Activated CD4-positive, alpha-beta memory T cell treated with anti-CD3 and anti-CD28 coated beads for 36 hours (primary cell): ENCODE results near the gene RHPN2. TPM values are rescaled to one million over a fixed set of nuclear protein-coding genes. Genes with fewer than 3 reads are reported as not detected.
"Not testable (repeated sequence)": the region's sequence is repeated elsewhere in the genome, so short reads cannot be mapped to it uniquely, and the experiment has no call there.

Source experiments
- CTCF ChIA-PET: fragments of 350-600 bp; sonication (Branson Sonifier 250); formaldehyde crosslinking; loops from one replicate; lab custom pipeline; 2021; ENCODE audit warnings: antibody characterized with exemption, inconsistent platforms; lab: Charles Lee
- POLR2A ChIA-PET: fragments of 350-600 bp; sonication (Branson Sonifier 250); formaldehyde crosslinking; loops from one replicate; lab custom pipeline; 2021; ENCODE audit warnings: antibody characterized with exemption; lab: Charles Lee
- DNase-seq: peaks from one replicate; pipeline ENCODE4 v3.0.0-alpha.2; 2020
- H3K27ac Mint-ChIP-seq: one replicate; pipeline ENCODE4 v1.8.0; 2021; ENCODE audit warnings: mixed read lengths
- H3K27me3 Mint-ChIP-seq: one replicate; pipeline ENCODE4 v1.8.0; 2021; ENCODE audit warnings: mixed read lengths
- H3K36me3 Mint-ChIP-seq: one replicate; pipeline ENCODE4 v1.8.0; 2021; ENCODE audit warnings: mixed read lengths
- H3K4me1 Mint-ChIP-seq: one replicate; pipeline ENCODE4 v1.8.0; 2021; ENCODE audit warnings: low read depth, mixed read lengths
- H3K4me3 Mint-ChIP-seq: one replicate; pipeline ENCODE4 v1.8.0; 2021; ENCODE audit warnings: mild to moderate bottlenecking, mixed read lengths
- H3K9me3 Mint-ChIP-seq: one replicate; pipeline ENCODE4 v1.8.0; 2021; ENCODE audit warnings: mixed read lengths
- intact Hi-C: fragments of 100-400 bp; cut with micrococcal nuclease; formaldehyde crosslinking; loops from one replicate; pipeline ENCODE4 v1.15.1; 2023
- total RNA-seq, 2 experiments: library from RNA; stranded (reverse); gene quantifications; one replicate each; pipeline ENCODE4 v1.2.3, GENCODE V29; 2021

RHPN2 gene
- total RNA-seq, 2 experiments from 2014 or later: 1.7 to 2.9 TPM

DNA sequence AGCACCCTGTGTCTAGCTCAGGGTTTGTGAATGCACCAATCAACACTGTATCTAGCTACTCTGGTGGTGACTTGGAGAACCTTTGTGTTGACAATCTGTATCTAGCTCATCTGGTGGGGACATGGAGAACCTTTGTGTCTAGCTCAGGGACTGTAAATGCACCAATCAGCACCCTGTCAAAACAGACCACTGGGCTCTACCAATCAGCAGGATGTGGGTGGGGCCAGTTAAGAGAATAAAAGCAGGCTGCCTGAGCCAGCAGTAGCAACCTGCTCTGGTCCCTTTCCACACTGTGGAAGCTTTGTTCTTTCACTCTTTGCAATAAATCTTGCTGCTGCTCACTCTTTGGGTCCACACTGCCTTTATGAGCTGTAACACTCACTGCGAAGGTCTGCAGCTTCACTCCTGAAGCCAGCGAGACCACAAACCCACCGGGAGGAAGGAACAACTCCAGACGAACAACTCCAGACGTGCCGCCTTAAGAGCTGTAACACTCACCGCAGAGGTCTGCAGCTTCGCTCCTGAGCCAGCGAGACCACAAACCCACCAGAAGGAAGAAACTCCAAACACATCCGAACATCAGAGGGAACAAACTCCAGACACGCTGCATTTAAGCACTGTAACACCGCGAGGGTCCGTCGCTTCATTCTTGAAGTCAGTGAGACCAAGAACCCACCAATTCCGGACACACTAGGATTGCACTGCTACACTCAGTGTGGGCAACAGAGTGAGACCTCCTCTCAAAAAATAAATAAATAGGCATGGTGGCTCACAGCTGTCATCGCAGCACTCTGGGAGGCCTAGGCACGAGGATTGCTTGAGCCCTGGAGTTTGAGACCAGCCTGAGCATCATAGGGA, 27.3 kb downstream of the RHPN2 start:
- H3K9me3 Mint-ChIP-seq, H3K36me3 Mint-ChIP-seq, H3K4me1 Mint-ChIP-seq, intact Hi-C loops, H3K27me3 Mint-ChIP-seq: not testable (repeated sequence)
- DNase-seq: peak; percentile 59
- CTCF ChIA-PET: interaction anchor here (0.6 to 1.3 kb wide), 2 partner anchors 14 to 221 kb away, joined by 3 to 4 read pairs; no protein-coding TSS in a partner anchor
- Mint-ChIP-seq H3K4me3 (peak overlapping the region; percentile 68), H3K27ac (peak overlapping the region; percentile 59)
- POLR2A ChIA-PET: interaction anchor here (0.6 kb wide), 1 partner anchor 531 kb away, joined by 3 read pairs; no protein-coding TSS in a partner anchor

DNA sequence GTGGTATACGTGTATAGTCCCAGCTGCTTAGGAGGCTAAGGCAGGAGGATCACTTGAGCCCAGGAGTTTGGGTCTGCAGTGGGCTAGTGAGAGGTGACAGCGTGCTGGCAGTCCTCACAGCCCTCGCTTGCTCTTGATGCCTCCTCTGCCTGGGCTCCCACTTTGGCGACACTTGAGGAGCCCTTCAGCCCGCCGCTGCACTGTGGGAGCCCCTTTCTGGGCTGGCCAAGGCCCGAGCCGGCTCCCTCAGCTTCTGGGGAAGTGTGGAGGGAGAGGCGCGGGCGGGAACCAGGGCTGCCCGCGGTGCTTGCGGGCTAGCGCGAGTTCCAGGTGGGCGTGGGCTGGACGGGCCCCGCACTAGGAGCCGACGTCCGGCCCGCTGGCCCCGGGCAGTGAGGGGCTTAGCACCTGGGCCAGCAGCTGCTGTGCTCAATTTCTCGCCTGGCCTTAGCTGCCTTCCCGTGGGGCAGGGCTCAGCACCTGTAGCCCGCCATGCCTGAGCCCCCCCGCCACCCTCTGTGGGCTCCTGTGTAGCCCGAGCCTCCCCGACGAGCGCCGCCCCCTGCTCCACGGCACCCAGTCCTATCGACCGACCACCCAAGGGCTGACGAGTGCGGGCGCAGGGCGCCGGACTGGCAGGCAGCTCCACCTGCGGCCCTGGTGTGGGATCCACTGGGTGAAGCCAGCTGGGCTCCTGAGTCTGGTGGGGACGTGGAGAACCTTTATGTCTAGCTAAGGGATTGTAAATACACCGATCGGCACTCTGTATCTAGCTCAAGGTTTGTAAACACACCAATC, 28.1 kb downstream of the RHPN2 start:
- H3K4me3 Mint-ChIP-seq, H3K4me1 Mint-ChIP-seq, DNase-seq, H3K36me3 Mint-ChIP-seq, H3K9me3 Mint-ChIP-seq, H3K27me3 Mint-ChIP-seq, intact Hi-C loops: not testable (repeated sequence)
- ChIA-PET CTCF (interaction anchor here (1.3 kb wide), 1 partner anchor 15 kb away, joined by 4 read pairs; no protein-coding TSS in a partner anchor), POLR2A (interaction anchor here (0.6 kb wide), 1 partner anchor 530 kb away, joined by 3 read pairs; no protein-coding TSS in a partner anchor)
- peak overlapping the region; percentile 59 for H3K27ac Mint-ChIP-seq

DNA sequence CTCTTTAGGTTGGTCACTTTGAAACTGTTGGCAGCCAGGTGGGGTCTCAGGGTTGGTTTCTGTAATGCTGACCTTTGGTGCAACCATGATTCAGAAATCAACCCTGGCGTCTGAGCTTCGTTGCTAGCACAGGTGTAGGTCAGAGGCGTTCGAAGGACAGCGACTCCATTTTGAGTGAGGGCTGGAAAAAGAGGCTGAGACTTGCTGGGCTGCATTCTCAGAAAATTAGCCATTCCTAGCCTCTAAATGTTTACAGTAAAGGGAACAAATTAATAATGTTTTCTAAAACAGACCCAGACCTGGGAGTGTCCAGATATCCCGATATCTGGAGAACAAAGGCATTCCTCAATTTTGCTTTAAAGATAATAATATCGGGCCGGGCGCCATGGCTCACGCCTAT, 29.2 kb downstream of the RHPN2 start:
- intact Hi-C loops: no loop called here

DNA sequence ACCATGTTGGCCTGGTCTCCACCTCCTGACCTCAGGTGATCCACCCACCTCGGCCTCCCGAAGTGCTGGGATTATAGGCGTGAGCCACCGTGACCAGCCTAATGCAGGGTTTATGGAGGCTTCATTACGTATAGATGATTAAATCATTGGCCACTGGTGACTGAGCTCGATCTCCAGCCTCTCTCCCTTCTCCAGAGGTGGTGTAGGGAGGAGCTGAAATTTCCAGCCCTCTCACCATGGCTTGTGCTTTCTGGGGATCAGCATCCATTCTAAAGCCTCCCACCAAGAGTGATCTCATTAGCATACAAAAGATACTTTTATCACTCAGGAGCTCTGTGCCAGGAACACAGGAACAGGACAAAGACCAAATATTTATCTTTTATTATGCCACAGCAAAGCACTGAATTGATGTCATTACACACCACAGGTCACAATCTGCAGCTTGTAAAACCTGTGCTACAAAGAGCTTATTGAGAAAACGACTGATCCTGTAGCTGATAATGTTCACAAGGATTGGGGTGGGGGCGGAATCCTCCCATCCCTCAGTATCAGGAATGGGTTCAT, 32.4 kb downstream of the RHPN2 start:
- no peak overlapping the region for H3K4me3 Mint-ChIP-seq
- H3K4me1 Mint-ChIP-seq: peaks cover 4% of the 10 kb centered on the region
- H3K27ac Mint-ChIP-seq: no peak overlapping the region
- ChIA-PET CTCF (no interaction called here), POLR2A (interaction anchor here (0.6 kb wide), 1 partner anchor 499 kb away, joined by 3 read pairs; no protein-coding TSS in a partner anchor)
- peaks cover 1% of the 10 kb centered on the region for H3K36me3 Mint-ChIP-seq
- no peaks in the 10 kb centered on the region for H3K27me3 Mint-ChIP-seq
- intact Hi-C loops: no loop called here
- no peak for DNase-seq
- peaks cover 7% of the 10 kb centered on the region for H3K9me3 Mint-ChIP-seq

More for the DNA sequence above, 29.2 kb downstream of the RHPN2 start:
- no peak overlapping the region for H3K4me3 Mint-ChIP-seq
- no peaks in the 10 kb centered on the region for H3K36me3 Mint-ChIP-seq
- H3K9me3 Mint-ChIP-seq: no peaks in the 10 kb centered on the region
- no peak overlapping the region for H3K27ac Mint-ChIP-seq
- no peak for DNase-seq
- no peaks in the 10 kb centered on the region for H3K27me3 Mint-ChIP-seq
- POLR2A ChIA-PET: no interaction called here
- H3K4me1 Mint-ChIP-seq: peaks cover 8% of the 10 kb centered on the region
- CTCF ChIA-PET: no interaction called here

DNA sequence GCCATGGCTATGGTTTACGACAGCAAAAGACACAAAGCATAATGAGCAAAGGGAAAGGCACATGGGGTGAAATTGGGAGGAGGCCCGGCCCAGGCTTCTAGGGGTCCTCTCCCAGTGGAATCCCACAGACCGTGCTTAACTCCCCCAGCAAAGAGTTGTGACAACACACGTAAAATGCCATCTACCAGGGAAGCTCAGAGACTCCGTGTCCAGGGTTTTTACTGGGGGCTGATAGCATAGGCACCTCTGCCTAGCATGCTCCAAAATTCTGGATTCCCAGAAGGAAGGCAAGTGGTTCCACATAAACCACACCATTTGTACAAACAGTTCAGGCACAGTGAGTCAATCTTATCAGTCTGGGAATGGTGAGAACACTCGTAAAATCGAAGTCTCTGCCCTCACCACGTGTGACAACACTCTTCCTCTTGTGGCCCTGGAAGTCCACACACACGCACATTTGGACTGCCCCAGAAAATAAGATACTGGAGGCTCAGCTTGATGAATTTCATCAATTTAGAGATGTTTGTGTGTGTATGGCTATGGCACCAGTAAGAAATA, 34.9 kb downstream of the RHPN2 start:
- H3K36me3 Mint-ChIP-seq: peaks cover 1% of the 10 kb centered on the region
- DNase-seq: no peak
- ChIA-PET POLR2A (no interaction called here), CTCF (no interaction called here)
- H3K4me1 Mint-ChIP-seq: no peaks in the 10 kb centered on the region
- peaks cover 3% of the 10 kb centered on the region for H3K27me3 Mint-ChIP-seq
- no peak overlapping the region for H3K27ac Mint-ChIP-seq
- no peak overlapping the region for H3K4me3 Mint-ChIP-seq
- H3K9me3 Mint-ChIP-seq: peaks cover 7% of the 10 kb centered on the region
- intact Hi-C loops: no loop called here

DNA sequence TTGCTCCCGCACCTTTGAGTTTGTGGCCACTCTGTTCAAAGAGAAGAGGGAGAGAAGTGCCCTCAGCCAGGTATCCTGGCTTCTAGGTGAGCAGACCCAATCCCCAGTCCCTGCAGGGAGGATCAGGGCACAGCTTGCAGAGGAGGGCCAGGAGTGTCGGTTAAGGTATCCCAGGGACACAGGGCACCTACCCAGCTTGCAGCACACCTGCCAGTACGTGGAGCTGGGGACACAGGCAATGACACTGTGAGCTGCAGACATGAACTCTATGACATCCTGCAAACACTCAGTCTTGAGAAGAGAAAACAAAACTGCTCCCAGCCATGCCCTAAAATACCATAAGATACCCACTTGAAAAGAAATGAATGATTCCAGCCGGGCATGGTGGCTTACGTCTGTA, 38.1 kb downstream of the RHPN2 start:
- H3K4me1 Mint-ChIP-seq, intact Hi-C loops, H3K36me3 Mint-ChIP-seq, H3K27ac Mint-ChIP-seq, DNase-seq, POLR2A ChIA-PET, CTCF ChIA-PET, H3K27me3 Mint-ChIP-seq, H3K4me3 Mint-ChIP-seq, H3K9me3 Mint-ChIP-seq: not testable (repeated sequence)

DNA sequence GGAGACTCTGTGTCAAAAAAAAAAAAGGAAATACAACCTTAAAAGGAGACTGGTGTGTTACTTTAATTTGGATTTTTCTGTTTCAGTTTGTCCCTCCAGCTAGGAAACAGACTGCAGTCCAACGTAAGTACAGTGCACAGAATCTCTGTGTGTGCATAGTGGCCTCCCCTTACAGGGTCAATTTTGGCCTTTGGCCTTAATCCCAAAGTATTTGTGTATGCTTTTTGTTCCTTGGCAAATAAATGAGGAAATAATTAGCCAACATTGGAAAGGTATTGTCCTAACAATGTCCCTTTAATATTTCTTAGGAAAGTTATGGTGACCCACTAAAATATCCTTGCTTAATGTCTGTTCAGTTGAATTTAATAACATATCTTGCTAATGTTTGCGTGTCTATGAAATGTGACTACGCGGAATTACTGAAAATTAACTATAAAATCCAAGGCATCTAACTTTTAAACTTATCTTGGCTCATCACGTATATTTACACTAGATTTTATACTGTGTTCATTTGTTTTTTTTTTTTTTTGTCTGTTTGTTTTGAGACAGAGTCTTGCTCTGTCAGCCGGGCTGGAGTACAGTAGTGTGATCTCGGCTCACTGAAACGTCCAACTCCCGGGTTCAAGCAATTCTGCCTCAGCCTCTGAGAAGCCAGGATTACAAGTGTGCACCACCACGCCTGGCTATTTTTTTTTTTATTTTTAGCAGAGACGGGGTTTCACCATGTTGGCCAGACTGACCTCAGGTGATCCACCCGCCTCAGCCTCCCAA, 39.0 kb downstream of the RHPN2 start:
- DNase-seq, H3K4me3 Mint-ChIP-seq, H3K9me3 Mint-ChIP-seq, H3K4me1 Mint-ChIP-seq, CTCF ChIA-PET, H3K27ac Mint-ChIP-seq, POLR2A ChIA-PET, intact Hi-C loops, H3K36me3 Mint-ChIP-seq, H3K27me3 Mint-ChIP-seq: not testable (repeated sequence)

DNA sequence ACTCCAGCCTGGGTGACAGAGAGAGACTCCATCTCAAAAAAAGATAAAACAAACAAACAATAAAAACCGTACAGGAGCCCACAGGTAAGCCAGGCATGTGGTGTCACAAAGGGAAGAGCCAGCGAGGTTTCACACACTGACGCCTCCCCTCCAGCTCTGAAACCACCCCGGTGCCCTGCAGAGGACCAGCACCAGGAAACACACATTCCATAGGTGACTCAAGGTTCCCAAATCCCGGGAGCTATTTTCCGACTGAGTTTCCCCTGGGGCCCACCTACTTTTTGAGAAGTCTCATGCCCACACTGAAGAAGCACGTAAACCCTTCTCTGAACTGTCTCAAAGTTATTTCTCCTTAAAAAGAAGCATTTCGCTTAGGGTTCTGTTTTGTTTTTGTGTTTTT, 40.3 kb downstream of the RHPN2 start:
- Mint-ChIP-seq H3K27ac (no peak overlapping the region), H3K9me3 (peaks cover 3% of the 10 kb centered on the region), H3K36me3 (peaks cover 1% of the 10 kb centered on the region), H3K4me1 (no peaks in the 10 kb centered on the region), H3K27me3 (peaks cover 3% of the 10 kb centered on the region), H3K4me3 (no peak overlapping the region)
- intact Hi-C loops: no loop called here
- CTCF ChIA-PET: no interaction called here
- POLR2A ChIA-PET: no interaction called here
- no peak for DNase-seq

DNA sequence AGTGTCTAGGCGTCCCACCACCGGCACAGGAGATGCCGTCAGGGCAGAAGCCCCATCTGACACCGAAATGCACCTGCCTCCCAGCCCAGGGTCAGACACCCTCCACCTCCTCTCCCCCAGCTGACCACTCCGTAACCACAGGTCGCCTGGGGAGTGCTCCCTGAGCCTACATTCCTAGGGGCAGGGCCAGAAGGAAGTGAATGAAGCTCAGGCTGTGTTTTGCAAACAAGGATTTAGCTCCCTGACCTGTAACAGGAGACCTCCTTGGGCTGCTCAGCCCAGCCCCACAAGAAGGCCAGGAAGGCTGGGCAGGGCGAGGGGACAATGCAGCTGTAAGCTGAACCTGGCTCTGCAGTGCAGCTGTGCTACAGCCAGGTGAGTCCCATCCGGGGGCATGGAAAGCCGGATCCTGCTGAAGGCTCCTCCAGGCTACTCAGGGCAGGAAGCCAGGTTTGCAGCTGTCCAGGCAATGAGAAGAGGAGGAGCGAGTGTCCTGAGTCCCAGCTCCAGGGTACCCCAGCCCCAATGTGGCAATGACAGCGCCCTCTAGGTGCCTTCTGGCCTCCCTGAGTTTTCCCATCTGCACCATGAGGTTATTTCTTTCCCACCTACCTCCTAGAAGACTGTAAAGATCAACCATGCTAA, 42.1 kb downstream of the RHPN2 start:
- Mint-ChIP-seq H3K9me3 (no peaks in the 10 kb centered on the region), H3K36me3 (no peaks in the 10 kb centered on the region), H3K27ac (no peak overlapping the region), H3K4me3 (no peak overlapping the region), H3K27me3 (peaks cover 3% of the 10 kb centered on the region), H3K4me1 (no peaks in the 10 kb centered on the region)
- no peak for DNase-seq
- POLR2A ChIA-PET: no interaction called here
- CTCF ChIA-PET: no interaction called here
- intact Hi-C loops: no loop called here

DNA sequence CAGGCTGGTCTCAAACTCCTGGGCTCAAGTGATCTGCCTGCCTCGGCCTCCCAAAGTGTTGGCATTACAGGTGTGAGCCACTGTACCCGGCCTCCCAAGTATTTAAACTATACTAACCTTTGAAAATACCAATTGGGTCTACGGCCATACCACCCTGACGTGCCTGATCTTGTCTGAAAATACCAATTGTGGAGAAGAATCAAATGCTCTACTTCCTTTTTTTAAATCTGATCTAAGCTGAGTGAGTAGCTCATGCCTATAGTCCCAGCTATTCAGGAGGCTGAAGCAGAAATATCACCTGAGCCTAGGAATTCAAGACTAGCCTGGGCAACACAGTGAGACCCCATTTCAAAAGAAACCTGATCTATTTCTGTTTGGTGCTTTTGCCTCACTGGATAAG, 53.8 kb downstream of the RHPN2 start:
- H3K27ac Mint-ChIP-seq, H3K9me3 Mint-ChIP-seq, POLR2A ChIA-PET, intact Hi-C loops, CTCF ChIA-PET, H3K4me3 Mint-ChIP-seq, H3K36me3 Mint-ChIP-seq, H3K27me3 Mint-ChIP-seq, DNase-seq, H3K4me1 Mint-ChIP-seq: not testable (repeated sequence)

DNA sequence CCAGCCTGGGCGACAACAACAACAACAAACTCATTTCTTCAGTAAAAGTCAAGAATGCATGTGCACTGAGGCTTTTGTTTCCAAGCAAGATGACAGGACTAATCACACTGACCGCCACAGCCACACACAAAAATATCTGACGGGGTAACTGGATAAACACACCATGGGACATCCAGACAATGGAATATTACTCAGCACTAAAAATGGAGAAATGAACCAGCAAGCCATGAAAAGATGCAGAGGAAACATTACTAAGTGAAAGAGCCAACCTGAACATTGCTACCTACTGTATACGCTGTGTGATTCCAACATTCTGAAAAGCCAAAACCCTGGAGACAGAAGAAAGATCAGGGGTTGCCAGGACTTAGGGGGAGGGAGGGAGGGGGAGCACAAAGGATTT, 56.0 kb downstream of the RHPN2 start:
- Mint-ChIP-seq H3K4me3 (no peak overlapping the region), H3K36me3 (no peaks in the 10 kb centered on the region), H3K9me3 (no peaks in the 10 kb centered on the region)

More for the DNA sequence above, 56.0 kb downstream of the RHPN2 start:
- POLR2A ChIA-PET: no interaction called here
- intact Hi-C loops: no loop called here
- no peak overlapping the region for H3K27ac Mint-ChIP-seq
- H3K27me3 Mint-ChIP-seq: no peaks in the 10 kb centered on the region
- DNase-seq: no peak
- no peaks in the 10 kb centered on the region for H3K4me1 Mint-ChIP-seq
- CTCF ChIA-PET: no interaction called here
